GM12892 (cell line): Measurements from ENCODE around the gene BCL2L11.

ENCODE experiments used
- POLR2A ChIP-seq: IDR thresholded peaks from 2 replicates; pipeline ENCODE4 v1.6.1; 2011; ENCODE audit warnings: low read depth, low read length, control low read depth
- POLR2AphosphoS5 ChIP-seq: IDR thresholded peaks from 2 replicates; pipeline ENCODE4 v1.6.1; 2011; ENCODE audit warnings: low read depth, low read length, control low read depth
- TAF1 ChIP-seq: IDR thresholded peaks from 2 replicates; pipeline ENCODE4 v1.6.1; 2011; ENCODE audit warnings: low read depth, mild to moderate bottlenecking, control low read depth, low read length, borderline replicate concordance

DNA sequence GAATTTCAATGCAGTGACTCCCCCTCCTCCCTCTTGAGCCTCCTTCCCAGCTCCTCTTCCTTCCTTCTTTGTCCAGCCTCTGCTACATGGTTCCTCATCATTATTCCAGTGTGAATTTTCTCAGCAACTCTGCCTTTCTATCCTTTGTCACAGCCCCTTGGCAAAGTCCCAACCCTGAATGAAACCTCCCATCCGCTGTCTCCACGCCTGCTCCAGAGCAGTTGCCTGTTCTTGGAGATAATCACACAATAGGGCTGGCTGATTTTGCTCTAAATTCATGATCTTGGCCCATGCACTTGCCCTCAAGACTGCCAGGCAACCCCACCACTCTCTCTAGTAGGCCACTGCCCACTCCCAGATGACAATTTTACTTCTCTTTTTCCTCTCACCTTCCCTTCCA, 61.4 kb downstream of the BCL2L11 start:
- TF ChIP-seq POLR2A (no peak), POLR2AphosphoS5 (no peak), TAF1 (no peak)
